Measurements from ENCODE around the gene AKR1D1. TPM values are rescaled to one million over a fixed set of nuclear protein-coding genes. Genes with fewer than 3 reads are reported as not detected.
"Not testable (repeated sequence)": the region's sequence is repeated elsewhere in the genome, so short reads cannot be mapped to it uniquely, and the experiment has no call there.

Gene AKR1D1
- total RNA-seq, 2 experiments from 2014 or later = not detected

GRCh38 chr7:138086563-138087270, 10.5 kb downstream of the AKR1D1 start:
- no peak overlapping the region for H3K4me3 Mint-ChIP-seq
- H3K27ac Mint-ChIP-seq = no peak overlapping the region
- no peaks in the 10 kb centered on the region for H3K9me3 Mint-ChIP-seq
- peaks cover 8% of the 10 kb centered on the region for H3K27me3 Mint-ChIP-seq
- no peaks in the 10 kb centered on the region for H3K36me3 Mint-ChIP-seq
- DNase-seq = no peak
- no peaks in the 10 kb centered on the region for H3K4me1 Mint-ChIP-seq

- no peaks in the 10 kb centered on the region for H3K36me3 Mint-ChIP-seq
- DNase-seq = no peak
- no peak overlapping the region for H3K4me3 Mint-ChIP-seq
- no peaks in the 10 kb centered on the region for H3K9me3 Mint-ChIP-seq
- H3K27ac Mint-ChIP-seq = no peak overlapping the region
- H3K4me1 Mint-ChIP-seq = no peaks in the 10 kb centered on the region
- H3K27me3 Mint-ChIP-seq = peaks cover 3% of the 10 kb centered on the region
Measured at GRCh38 chr7:138089080-138089901, 13.0 kb downstream of the AKR1D1 start.

DNA sequence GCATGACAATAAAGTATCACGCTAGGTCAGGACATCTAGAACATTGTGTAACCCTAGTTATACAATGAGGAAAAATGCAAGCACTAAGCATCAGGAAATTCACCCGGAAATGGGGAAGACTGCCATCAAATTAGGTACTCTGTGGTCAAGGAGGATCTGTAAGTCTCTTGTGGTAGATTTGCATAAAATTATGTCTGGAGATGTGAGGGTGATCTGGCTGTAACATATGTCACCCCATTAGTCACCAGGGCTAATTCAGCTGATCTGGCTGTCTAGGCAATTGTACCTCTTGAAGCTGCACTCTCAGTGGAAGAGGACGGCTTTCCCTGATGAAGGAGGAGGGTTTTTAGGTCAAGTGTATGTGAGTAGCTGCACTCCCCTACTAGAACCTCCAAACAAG, 14.8 kb downstream of the AKR1D1 start:
- no peaks in the 10 kb centered on the region for H3K36me3 Mint-ChIP-seq
- H3K27me3 Mint-ChIP-seq = no peaks in the 10 kb centered on the region
- H3K9me3 Mint-ChIP-seq = no peaks in the 10 kb centered on the region
- no peaks in the 10 kb centered on the region for H3K4me1 Mint-ChIP-seq
- no peak for DNase-seq
- H3K27ac Mint-ChIP-seq = no peak overlapping the region
- no peak overlapping the region for H3K4me3 Mint-ChIP-seq

DNA sequence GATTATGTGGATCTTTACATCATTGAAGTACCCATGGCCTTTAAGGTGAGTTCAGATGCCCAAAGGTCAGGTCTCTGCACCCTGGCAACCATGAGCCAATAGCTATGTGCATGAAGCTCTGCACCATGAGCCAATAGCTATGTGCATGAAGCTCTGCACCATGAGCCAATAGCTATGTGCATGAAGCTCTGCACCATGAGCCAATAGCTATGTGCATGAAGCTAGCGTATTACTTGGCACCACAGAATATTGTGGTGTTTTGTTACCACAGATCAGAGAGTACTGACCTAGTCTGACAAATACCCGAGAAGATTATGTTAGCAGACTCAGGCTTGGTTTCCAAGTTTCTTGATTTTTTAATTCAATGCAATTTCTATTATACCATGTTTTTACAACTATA, 15.6 kb downstream of the AKR1D1 start:
- not testable (repeated sequence) for H3K36me3 Mint-ChIP-seq, H3K27ac Mint-ChIP-seq, H3K4me1 Mint-ChIP-seq, H3K9me3 Mint-ChIP-seq, H3K27me3 Mint-ChIP-seq, H3K4me3 Mint-ChIP-seq, DNase-seq

- H3K36me3 Mint-ChIP-seq = no peaks in the 10 kb centered on the region
- H3K9me3 Mint-ChIP-seq = no peaks in the 10 kb centered on the region
- no peak overlapping the region for H3K4me3 Mint-ChIP-seq
- DNase-seq = no peak
- H3K27me3 Mint-ChIP-seq = peaks cover 10% of the 10 kb centered on the region
- H3K4me1 Mint-ChIP-seq = no peaks in the 10 kb centered on the region
- no peak overlapping the region for H3K27ac Mint-ChIP-seq
Measured at GRCh38 chr7:138092486-138093028, 16.3 kb downstream of the AKR1D1 start.

- Mint-ChIP-seq H3K36me3 (no peaks in the 10 kb centered on the region), H3K4me1 (no peaks in the 10 kb centered on the region), H3K9me3 (no peaks in the 10 kb centered on the region), H3K27me3 (peaks cover 10% of the 10 kb centered on the region), H3K4me3 (no peak overlapping the region), H3K27ac (no peak overlapping the region)
- no peak for DNase-seq
Measured at GRCh38 chr7:138095972-138096935, 20.0 kb downstream of the AKR1D1 start.

GRCh38 chr7:138097064-138097741, 20.9 kb downstream of the AKR1D1 start:
- no peaks in the 10 kb centered on the region for H3K36me3 Mint-ChIP-seq
- H3K4me3 Mint-ChIP-seq = no peak overlapping the region

GRCh38 chr7:138099813-138100212, 23.6 kb downstream of the AKR1D1 start:
- Mint-ChIP-seq H3K9me3 (no peaks in the 10 kb centered on the region), H3K27ac (no peak overlapping the region), H3K27me3 (peaks cover 10% of the 10 kb centered on the region), H3K4me1 (no peaks in the 10 kb centered on the region), H3K4me3 (no peak overlapping the region), H3K36me3 (no peaks in the 10 kb centered on the region)
- DNase-seq = no peak

More at GRCh38 chr7:138097064-138097741, 20.9 kb downstream of the AKR1D1 start:
- Mint-ChIP-seq H3K27ac (no peak overlapping the region), H3K4me1 (no peaks in the 10 kb centered on the region), H3K27me3 (peaks cover 10% of the 10 kb centered on the region), H3K9me3 (no peaks in the 10 kb centered on the region)
- DNase-seq = no peak

GRCh38 chr7:138105221-138105620, 29.0 kb downstream of the AKR1D1 start:
- Mint-ChIP-seq H3K36me3 (no peaks in the 10 kb centered on the region), H3K4me1 (no peaks in the 10 kb centered on the region), H3K4me3 (no peak overlapping the region), H3K27me3 (peaks cover 4% of the 10 kb centered on the region), H3K27ac (no peak overlapping the region), H3K9me3 (no peaks in the 10 kb centered on the region)
- DNase-seq = no peak

DNA sequence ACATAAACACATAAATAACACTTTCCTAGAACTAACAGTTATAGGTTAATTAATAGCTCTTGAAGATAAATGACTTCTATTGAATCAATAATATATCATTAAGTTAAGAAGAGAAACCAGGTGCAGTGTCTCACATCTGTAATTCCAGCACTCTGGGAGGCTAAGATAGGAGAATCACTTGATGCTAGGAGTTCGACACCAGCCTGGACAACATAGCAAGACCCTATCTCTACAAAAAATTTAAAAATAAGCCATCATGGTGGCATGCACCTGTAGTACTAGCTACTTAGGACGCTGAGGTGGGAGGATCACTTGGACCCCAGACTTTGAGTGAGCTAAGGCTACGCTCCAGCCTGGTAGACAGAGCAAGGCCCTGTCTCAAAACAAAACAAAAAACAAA, 38.8 kb downstream of the AKR1D1 start:
- Mint-ChIP-seq H3K4me1 (no peaks in the 10 kb centered on the region), H3K27ac (no peak overlapping the region), H3K4me3 (no peak overlapping the region), H3K27me3 (peaks cover 5% of the 10 kb centered on the region), H3K36me3 (no peaks in the 10 kb centered on the region), H3K9me3 (no peaks in the 10 kb centered on the region)
- DNase-seq = no peak

DNA sequence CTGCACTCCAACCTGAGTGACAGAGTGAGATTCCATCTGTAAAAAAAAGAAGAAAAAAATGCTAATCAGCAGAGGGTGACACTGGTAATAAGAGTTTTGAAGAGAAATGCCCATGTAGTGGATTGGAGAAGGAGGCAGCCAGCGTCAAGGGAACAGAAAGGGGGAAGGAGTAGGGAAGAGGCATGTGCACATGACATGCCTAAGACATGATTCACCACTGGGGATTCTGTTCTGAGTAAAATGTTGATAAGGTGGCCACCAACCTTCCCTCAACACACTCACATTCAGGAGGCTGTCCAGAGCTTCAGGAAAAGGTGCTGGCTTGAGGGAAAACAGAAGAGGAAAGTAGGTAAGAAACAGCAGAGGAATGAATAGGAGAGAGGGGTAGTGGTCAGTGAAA, 39.9 kb downstream of the AKR1D1 start:
- H3K27me3 Mint-ChIP-seq = peaks cover 3% of the 10 kb centered on the region
- H3K36me3 Mint-ChIP-seq = no peaks in the 10 kb centered on the region
- no peak overlapping the region for H3K27ac Mint-ChIP-seq
- DNase-seq = no peak
- no peaks in the 10 kb centered on the region for H3K4me1 Mint-ChIP-seq
- H3K9me3 Mint-ChIP-seq = no peaks in the 10 kb centered on the region
- no peak overlapping the region for H3K4me3 Mint-ChIP-seq

DNA sequence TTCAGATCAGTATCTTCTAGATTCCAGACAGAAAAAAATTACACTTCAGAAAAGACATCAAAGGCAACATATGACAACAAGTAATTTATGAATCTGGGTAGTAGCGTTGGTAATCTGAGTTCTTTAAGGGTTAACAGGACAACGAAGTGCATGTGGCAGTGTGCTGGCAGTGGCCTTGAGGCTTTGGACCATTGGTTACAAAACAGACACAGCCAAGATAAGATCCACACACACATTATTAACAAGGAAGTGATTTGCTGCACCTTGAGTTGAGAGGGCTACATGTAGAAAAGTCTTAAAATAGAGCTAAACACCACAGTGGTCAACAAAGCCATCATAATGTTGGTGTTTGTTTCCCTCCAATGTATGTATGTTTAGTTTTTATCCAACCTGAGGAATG, 40.6 kb downstream of the AKR1D1 start:
- H3K36me3 Mint-ChIP-seq = no peaks in the 10 kb centered on the region
- no peak overlapping the region for H3K4me3 Mint-ChIP-seq
- no peaks in the 10 kb centered on the region for H3K9me3 Mint-ChIP-seq
- H3K27me3 Mint-ChIP-seq = no peaks in the 10 kb centered on the region
- no peak for DNase-seq
- no peaks in the 10 kb centered on the region for H3K4me1 Mint-ChIP-seq
- no peak overlapping the region for H3K27ac Mint-ChIP-seq

- H3K9me3 Mint-ChIP-seq = no peaks in the 10 kb centered on the region
- no peak overlapping the region for H3K4me3 Mint-ChIP-seq
- no peak overlapping the region for H3K27ac Mint-ChIP-seq
- no peak for DNase-seq
- no peaks in the 10 kb centered on the region for H3K27me3 Mint-ChIP-seq
- H3K36me3 Mint-ChIP-seq = no peaks in the 10 kb centered on the region
- no peaks in the 10 kb centered on the region for H3K4me1 Mint-ChIP-seq
Measured at GRCh38 chr7:138120140-138120827, 44.0 kb downstream of the AKR1D1 start.

DNA sequence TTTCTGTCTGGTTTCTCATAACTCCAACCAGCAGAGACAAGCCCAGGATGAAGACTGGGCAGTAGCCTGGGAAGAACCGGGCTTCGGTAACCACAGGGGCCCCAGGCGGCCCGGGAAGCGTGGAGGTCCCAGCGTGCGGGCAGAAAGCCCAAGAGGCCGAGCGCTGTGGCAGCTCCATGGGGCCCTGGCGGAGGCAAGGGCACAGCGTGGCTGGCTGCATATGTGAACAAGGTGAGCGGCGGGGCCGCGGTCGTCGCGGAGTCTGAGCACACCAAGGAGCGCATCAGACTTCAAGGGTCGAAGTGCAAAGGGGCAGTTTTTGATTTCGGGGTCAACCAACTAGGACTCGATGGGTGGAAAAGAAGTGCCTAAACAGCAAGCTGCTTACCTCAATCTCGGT, 45.9 kb downstream of the AKR1D1 start:
- Mint-ChIP-seq H3K27me3 (no peaks in the 10 kb centered on the region), H3K4me1 (no peaks in the 10 kb centered on the region), H3K36me3 (no peaks in the 10 kb centered on the region), H3K27ac (no peak overlapping the region), H3K9me3 (no peaks in the 10 kb centered on the region), H3K4me3 (no peak overlapping the region)
- no peak for DNase-seq
